HG02642 (cell line): ENCODE results near the gene SMIM8.
A peak's percentile ranks its signal among the peaks of the same experiment; 100 is the strongest.

ENCODE experiments used
- ATAC-seq: cut with Tn5 transposase; IDR thresholded peaks from one replicate; pipeline ENCODE4 v1.9.1; 2021; ENCODE audit warnings: mild to moderate bottlenecking; ENCODE audit not compliant: unreplicated experiment, poor library complexity

SMIM8 gene

GRCh38 chr6:87333591-87334181 is 11.3 kb downstream of the SMIM8 start:
- ATAC-seq, result no peak

- no peak for ATAC-seq
These were observed 12.3 kb downstream of the SMIM8 start for GRCh38 chr6:87334683-87335082.

- ATAC-seq, result no peak
These were observed 14.0 kb downstream of the SMIM8 start for GRCh38 chr6:87336367-87336766.

DNA sequence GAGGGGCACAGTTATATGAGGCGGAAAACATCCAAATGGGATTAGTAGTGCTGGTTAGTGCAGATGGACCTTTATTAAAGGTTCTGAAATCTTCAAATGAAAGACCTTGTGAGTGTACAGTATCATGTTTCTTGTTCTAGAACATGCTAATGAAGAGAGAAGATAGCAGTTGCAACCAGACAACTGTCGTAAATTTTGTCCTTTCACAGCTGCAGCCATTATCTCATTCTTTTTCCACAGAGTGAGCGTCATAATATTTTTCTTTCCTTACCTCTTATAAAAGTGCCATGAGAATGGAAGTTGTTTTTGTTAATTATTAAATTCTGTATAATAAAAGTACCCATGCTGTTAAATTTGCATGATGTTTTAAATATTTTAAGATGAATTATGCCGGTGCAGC is 17.8 kb downstream of the SMIM8 start:
- no peak for ATAC-seq

- no peak for ATAC-seq
These were observed 18.8 kb downstream of the SMIM8 start for GRCh38 chr6:87341158-87341557.

DNA sequence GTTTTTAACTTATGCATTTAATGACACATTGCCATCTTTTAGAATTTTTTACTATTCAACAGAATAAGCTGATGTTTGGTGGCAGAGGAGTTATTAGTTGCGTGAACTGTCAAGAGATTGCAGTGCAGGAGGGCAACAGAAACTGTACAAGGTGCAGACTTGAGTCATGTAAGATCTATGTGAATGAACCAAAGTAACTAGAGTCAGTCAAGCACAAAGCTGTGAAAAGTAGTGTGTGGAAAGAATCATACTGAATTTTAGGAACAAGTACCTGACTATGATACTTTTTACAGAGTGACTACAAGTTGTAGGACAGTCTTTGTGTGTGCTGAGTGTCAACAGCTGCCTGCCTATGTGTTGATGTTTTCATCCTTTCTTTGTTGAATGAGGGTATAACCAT is 19.5 kb downstream of the SMIM8 start:
- ATAC-seq, result peak; percentile 85

- no peak for ATAC-seq
These were observed 20.4 kb downstream of the SMIM8 start for GRCh38 chr6:87342829-87343228.

- ATAC-seq, result no peak
These were observed 22.3 kb downstream of the SMIM8 start, which contains the start of gene C6orf163 for GRCh38 chr6:87344731-87345130. C6orf163 (plus strand) TSS chr6:87344813; CDS start chr6:87345100, 287 bp downstream.

DNA sequence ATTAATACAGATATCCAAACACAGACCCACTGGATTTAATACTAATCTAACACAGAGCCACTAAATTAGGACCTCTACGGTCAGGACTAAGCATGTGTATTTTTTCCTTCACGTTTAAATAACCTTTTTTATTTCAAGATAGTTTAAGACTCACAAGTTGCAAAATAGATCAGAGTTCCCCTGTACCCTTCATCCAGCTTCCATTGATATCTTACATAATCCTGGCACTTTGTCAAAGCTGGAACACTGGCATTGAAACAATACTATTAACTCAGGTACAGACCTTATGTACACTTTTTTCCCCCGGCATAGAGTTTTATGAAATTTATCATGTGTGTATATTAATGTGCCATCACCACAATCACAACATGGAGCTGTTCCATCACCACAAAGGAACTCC is 24.3 kb downstream of the SMIM8 start:
- no peak for ATAC-seq

GRCh38 chr6:87349896-87350295 is 27.5 kb downstream of the SMIM8 start:
- ATAC-seq, result no peak

DNA sequence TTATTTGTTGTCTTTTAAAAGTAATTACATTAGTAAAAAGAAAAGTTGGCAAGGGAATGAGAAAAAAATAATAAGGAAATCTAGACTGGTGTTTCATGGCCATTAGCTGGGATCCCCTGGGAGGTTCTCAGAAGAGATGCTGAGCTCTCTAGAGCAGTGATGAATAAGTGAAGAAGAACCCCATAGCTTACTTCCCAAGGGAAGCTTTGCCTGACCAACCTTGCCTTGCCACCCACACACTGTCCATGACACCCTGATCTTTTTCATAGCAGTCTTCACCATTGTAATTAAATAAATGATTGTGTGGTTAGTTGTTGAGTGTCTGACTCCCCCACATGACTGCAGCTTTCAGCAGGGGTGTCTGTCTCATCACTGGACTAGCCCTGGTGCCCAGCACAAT is 28.1 kb downstream of the SMIM8 start:
- ATAC-seq, result no peak

GRCh38 chr6:87351583-87351982 is 29.2 kb downstream of the SMIM8 start:
- no peak for ATAC-seq

GRCh38 chr6:87356181-87356580 is 33.8 kb downstream of the SMIM8 start:
- ATAC-seq, result no peak

DNA sequence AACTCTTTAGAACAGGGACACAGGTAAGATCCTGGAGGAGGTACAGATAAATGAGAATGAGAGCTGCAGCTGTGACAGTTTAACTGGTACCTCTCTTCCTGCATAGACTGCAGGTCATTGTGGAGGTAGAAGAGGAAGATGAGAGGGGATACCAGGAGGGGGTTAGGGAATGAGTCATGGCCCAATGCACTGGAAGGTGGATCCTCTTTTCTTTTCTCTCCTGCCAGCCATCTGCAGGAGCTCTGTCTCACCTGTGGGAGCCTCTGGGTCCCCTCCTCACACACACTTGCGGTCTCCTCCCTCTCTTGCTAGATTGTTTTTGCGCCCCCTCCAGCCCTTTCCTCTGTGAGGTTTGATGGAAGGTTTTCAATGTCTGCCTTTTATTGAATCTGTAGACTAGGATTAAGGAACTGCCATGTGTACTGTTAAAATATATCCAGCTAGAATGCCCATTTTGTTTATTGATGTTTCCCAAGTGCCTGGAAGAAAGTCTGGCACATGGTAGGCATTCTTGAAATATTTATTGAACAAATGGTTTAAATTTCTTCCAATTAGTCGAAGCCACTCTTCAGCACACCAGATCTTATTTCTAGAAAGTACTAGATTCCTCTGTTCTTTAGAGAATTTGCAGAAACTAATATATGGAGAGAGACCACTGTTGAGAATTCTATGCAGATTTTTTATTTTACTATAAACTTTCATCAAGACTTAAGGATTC is 35.2 kb downstream of the SMIM8 start:
- ATAC-seq, result no peak

DNA sequence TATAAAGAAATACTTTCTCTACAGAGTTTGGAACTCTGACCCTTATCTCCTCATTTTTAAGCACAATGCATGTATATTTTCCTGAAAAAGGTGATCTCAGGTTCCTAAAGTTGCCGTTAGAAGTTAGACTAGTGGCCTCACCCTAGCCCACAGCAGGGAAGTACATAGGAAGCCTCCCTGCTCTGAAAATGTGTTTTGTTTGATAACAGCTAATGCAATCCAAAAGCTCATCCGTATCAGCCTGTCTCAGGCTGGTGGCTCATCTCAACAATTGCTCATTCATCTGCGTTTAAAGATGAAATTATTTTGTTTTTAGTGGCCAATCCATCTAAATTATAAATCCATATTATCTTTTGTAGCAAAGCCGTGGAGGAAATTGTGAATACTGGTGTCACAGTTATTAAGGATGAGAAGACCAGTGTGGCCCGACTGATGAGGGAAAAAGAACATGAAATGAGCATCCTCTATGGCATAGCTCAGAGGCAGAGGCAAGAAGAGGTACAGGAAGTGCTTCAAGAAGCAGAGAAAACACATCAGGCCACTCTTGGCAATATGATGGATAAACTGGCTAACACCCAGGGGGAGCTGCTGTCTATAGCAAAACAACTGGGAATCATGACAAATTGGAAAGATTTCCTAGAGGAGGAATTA is 42.3 kb downstream of the SMIM8 start:
- ATAC-seq, result no peak

DNA sequence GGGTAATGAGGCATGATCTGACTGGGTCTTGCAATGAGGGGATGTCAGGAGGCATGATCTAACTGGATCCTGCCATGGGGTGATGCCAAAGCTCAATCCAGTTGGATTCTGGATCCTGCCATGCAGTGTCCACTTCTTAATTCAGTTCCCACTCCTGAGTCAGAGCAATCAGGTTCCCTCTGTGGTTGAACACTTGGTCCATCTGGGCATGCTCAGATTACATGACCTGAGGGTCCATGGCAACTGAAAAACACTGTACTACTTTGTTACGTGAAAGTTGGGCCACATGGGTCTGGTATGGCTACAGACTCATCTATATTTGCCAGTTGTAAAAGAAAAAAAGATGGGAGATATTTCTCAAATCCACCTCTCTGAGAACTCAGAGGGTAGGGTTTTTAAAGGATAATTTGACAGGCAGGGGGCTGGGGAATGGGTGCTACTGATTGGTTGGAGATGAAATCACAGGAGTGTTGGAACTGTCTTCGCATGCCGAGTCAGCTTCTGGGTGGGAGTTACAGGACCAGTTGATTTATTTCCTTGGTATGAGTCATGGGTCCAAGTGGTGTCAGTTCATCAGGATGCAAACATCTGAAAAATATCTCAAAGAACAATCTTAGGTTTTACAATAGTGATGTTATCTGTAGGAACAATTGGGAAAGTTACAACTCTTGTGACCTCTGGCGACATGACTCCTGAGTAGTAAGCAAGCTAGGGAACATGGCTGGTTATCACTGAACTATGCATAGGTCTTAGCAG is 43.9 kb downstream of the SMIM8 start:
- ATAC-seq, result no peak

GRCh38 chr6:87366899-87367298 is 44.5 kb downstream of the SMIM8 start:
- no peak for ATAC-seq

DNA sequence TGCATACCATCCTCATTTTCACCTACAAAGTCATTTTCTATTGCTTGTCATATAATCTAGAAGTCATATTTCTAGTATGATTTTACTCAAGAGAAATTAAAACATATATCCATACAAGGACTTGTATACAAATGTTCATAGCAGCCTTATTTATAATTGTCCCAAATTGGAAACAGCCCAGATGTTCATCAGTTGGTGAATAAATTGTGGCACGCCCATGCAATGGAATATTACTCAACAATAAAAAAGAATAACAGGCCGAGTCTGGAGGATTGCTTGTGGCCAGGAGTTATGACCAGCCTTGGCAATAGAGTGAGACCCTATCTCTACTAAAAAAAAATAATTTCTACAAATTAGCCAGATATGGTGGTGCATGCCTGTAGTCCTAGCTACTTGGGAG is 51.0 kb downstream of the SMIM8 start:
- no peak for ATAC-seq

- no peak for ATAC-seq
These were observed 52.9 kb downstream of the SMIM8 start for GRCh38 chr6:87375315-87375714.

- no peak for ATAC-seq
These were observed 54.3 kb downstream of the SMIM8 start for GRCh38 chr6:87376643-87377042.

- ATAC-seq, result peak; percentile 71
These were observed 56.6 kb downstream of the SMIM8 start for GRCh38 chr6:87378947-87379346.
